ENCODE data around the gene OTOP2.

GRCh38 chr17:74883241-74883745, 40.8 kb upstream of the OTOP2 start:
- TF ChIP-seq MYC (IDR thresholded peaks at IDR 0.05; ENCODE audit: insufficient read depth, insufficient read length, insufficient replicate concordance, low read length, severe bottlenecking) = no peak
- TF ChIP-seq CTCF (IDR thresholded peaks at IDR 0.05 in 2 of 3, conservative IDR thresholded peaks at IDR 0.05 in 1 of 3; ENCODE audit: control insufficient read depth in 2 of 3, extremely low read depth in 1 of 3, insufficient read depth in 1 of 3, low read depth in 3 of 3, low read length in 3 of 3) = no peak
- no peak for TF ChIP-seq ZNF274 (IDR thresholded peaks at IDR 0.05; ENCODE audit: insufficient read depth, insufficient read length)

All from GM12878 (cell line).